ENCODE data around the gene ADGRL3. TPM values are rescaled to one million over a fixed set of nuclear protein-coding genes. Genes with fewer than 3 reads are reported as not detected.

Gene ADGRL3
- total RNA-seq, 4 donors from 2014 or later: 0.19 to 7.8 (median 1.3) TPM

DNA sequence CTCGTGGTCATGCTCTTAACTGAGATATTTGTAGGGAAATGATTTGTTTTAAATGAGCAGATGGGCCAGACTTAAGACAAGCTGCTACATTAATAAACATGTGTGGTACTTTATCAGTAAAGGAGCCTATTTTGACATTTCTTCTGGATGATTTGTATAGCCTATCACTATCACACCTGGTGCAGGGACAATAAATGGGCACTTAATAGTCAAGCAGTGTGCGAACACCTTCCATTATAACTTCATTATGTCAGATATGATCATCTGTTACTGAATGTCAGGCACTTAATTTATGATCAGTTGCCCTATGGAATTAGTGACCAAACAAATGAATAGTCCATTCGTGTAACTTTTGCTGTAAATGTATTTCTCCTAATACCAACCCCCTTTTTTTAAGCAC lies 628.8 kb downstream of the ADGRL3 start:
- Histone ChIP-seq H3K36me3 (no peaks in the 10 kb centered on the region), H3K4me1 (no peaks in the 10 kb centered on the region), H3K27ac (no peak overlapping the region), H3K4me3 (no peak overlapping the region), H3K27me3 (no peaks in the 10 kb centered on the region), H3K9me3 (no peaks in the 10 kb centered on the region)
- WGBS, 2 donors: 80 to 82% methylated on average over 3 of the region's 3 CpGs
- no peak for DNase-seq
- intact Hi-C loops (cut with DNase I): no loop called here
- TF ChIP-seq CTCF (IDR thresholded peaks at IDR 0.05) (no peak), POLR2A (IDR thresholded peaks at IDR 0.05) (no peak)

GRCh38 chr4:61831987-61832386 lies 631.9 kb downstream of the ADGRL3 start:
- no peak overlapping the region for H3K4me3 ChIP-seq
- no peaks in the 10 kb centered on the region for H3K4me1 ChIP-seq
- H3K9me3 ChIP-seq: no peaks in the 10 kb centered on the region
- no peaks in the 10 kb centered on the region for H3K27me3 ChIP-seq
- intact Hi-C loops (cut with DNase I): no loop called here
- H3K36me3 ChIP-seq: no peaks in the 10 kb centered on the region
- H3K27ac ChIP-seq: no peak overlapping the region
- WGBS, 2 donors: 67 to 73% methylated on average over 1 of the region's 1 CpG
- TF ChIP-seq CTCF (IDR thresholded peaks at IDR 0.05) (no peak), POLR2A (IDR thresholded peaks at IDR 0.05) (no peak)
- no peak for DNase-seq

DNA sequence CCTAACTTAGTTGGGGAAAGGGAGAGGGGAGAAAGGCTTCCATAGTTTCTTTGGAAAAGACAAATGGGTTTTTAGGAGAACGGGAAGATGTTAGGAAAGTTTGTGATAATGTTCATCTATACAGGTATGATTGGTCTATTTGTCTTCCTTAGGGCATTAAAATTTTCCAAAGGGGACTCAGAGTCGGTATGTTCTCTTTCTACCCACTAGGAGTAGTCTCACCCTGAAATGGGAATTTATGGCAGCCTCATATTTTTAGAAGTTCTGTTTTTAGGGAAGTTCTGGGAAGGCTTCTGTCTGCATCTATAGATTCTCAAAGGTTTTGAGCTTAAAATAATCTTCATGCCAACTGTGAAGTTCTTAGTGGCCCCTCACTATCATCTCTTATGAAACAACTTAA lies 637.3 kb downstream of the ADGRL3 start:
- no peak overlapping the region for H3K27ac ChIP-seq
- no peaks in the 10 kb centered on the region for H3K4me1 ChIP-seq
- intact Hi-C loops (cut with DNase I): no loop called here
- DNase-seq: no peak
- no peak overlapping the region for H3K4me3 ChIP-seq
- H3K27me3 ChIP-seq: no peaks in the 10 kb centered on the region
- no peaks in the 10 kb centered on the region for H3K9me3 ChIP-seq
- 73 to 89% methylated on average over 2 of the region's 2 CpGs for WGBS, 2 donors
- TF ChIP-seq CTCF (IDR thresholded peaks at IDR 0.05): no peak
- TF ChIP-seq POLR2A (IDR thresholded peaks at IDR 0.05): no peak
- H3K36me3 ChIP-seq: no peaks in the 10 kb centered on the region

- H3K4me1 ChIP-seq: no peaks in the 10 kb centered on the region
- no peak overlapping the region for H3K27ac ChIP-seq
- H3K9me3 ChIP-seq: no peaks in the 10 kb centered on the region
- no peaks in the 10 kb centered on the region for H3K36me3 ChIP-seq
- TF ChIP-seq CTCF (IDR thresholded peaks at IDR 0.05): no peak
- no peak for TF ChIP-seq POLR2A (IDR thresholded peaks at IDR 0.05)
- no peak overlapping the region for H3K4me3 ChIP-seq
- no peaks in the 10 kb centered on the region for H3K27me3 ChIP-seq
- no peak for DNase-seq
- intact Hi-C loops (cut with DNase I): no loop called here
Observed at GRCh38 chr4:61838072-61838471, 637.9 kb downstream of the ADGRL3 start.

GRCh38 chr4:61841714-61842113 lies 641.6 kb downstream of the ADGRL3 start:
- 21 to 30% methylated on average over 3 of the region's 3 CpGs for WGBS, 2 donors
- Histone ChIP-seq H3K4me3 (no peak overlapping the region), H3K27me3 (no peaks in the 10 kb centered on the region), H3K9me3 (no peaks in the 10 kb centered on the region), H3K36me3 (no peaks in the 10 kb centered on the region), H3K4me1 (no peaks in the 10 kb centered on the region), H3K27ac (no peak overlapping the region)
- no peak for DNase-seq
- TF ChIP-seq POLR2A (IDR thresholded peaks at IDR 0.05) (no peak), CTCF (IDR thresholded peaks at IDR 0.05) (no peak)
- intact Hi-C loops (cut with DNase I): no loop called here
